Astrocyte (in vitro differentiated cells and primary cell): ENCODE measurements around the gene FOXK2.

Source experiments
- CTCF ChIP-seq: IDR thresholded peaks from 2 replicates; pipeline ENCODE4 v1.5.1; 2011; ENCODE audit warnings: low read depth, mild to moderate bottlenecking, inconsistent platforms, low read length, moderate library complexity; ENCODE audit not compliant: insufficient read depth
- EZH2 ChIP-seq: IDR thresholded peaks from 2 replicates; pipeline ENCODE4 v1.6.1; 2012; ENCODE audit warnings: mild to moderate bottlenecking, low read length, inconsistent platforms; ENCODE audit not compliant: insufficient read depth

DNA sequence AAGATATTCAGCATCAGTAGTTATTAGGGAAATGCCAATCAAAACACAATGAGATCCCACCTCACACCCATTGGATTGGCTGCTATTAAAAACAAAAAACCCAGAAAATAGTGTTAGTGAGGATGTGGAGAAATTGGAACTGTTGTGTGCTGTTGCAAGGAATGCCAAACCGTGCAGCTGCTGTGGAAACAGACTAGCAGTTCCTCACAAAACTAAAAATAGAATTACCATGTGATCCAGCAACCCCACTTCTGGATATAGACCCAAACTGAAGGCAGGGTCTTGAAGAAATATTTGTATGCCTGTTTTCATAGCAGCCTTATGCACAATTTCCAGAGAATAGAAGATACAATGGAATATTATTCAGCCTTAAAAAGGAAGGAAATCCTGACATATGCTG lies 46.0 kb downstream of the FOXK2 start:
- TF ChIP-seq CTCF: no peak
- no peak for TF ChIP-seq EZH2
